ENCODE results near the gene GGA1.

Gene GGA1

DNA sequence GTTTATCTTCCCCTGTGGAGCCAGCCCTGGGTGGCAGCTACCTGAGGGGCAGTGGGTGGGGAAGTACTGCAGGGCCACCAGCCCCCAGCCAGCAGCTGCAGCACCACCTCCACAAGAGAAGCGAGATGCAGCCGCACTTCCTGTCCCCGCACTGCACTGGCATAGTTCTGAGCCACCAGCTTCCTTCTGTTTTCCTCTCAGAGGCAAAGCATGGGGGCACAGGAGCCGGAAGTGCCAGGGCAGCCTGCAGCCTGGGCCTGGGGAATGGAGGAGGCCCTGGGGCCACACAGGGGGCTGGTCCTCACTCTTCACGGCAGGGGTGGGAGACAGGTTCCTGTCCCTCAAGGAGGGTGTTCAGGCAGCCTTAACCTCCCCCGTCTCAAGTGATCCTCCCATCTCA, 18.9 kb downstream of the GGA1 start:
- TF ChIP-seq CTCF (IDR thresholded peaks at IDR 0.05; ENCODE audit: low read depth, low read length), result no peak
- DNase-seq (ENCODE audit: extremely low read depth, low read depth), result no peak

GRCh38 chr22:37628830-37629229, 20.2 kb downstream of the GGA1 start:
- TF ChIP-seq CTCF (IDR thresholded peaks at IDR 0.05; ENCODE audit: low read depth, low read length), result no peak
- DNase-seq (ENCODE audit: extremely low read depth, low read depth), result no peak

DNA sequence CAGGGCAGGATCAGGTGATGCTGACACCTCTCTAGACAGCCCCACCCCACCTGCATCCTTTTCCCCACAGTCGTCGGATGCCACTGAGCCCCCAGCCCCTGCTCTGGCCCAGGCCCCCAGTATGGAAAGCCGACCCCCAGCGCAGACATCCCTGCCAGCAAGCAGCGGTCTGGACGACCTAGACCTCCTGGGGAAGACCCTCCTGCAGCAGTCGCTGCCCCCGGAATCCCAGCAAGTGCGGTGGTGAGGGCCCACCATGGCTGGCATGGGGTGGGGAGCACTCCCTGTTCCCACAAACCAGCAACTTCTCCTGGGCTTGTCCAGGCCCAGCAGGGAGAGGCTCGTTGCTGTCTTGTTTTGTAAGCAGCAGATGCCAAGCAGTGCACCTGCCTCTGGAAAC, 21.3 kb downstream of the GGA1 start:
- no peak for TF ChIP-seq CTCF (IDR thresholded peaks at IDR 0.05; ENCODE audit: low read depth, low read length)
- no peak for DNase-seq (ENCODE audit: extremely low read depth, low read depth)

DNA sequence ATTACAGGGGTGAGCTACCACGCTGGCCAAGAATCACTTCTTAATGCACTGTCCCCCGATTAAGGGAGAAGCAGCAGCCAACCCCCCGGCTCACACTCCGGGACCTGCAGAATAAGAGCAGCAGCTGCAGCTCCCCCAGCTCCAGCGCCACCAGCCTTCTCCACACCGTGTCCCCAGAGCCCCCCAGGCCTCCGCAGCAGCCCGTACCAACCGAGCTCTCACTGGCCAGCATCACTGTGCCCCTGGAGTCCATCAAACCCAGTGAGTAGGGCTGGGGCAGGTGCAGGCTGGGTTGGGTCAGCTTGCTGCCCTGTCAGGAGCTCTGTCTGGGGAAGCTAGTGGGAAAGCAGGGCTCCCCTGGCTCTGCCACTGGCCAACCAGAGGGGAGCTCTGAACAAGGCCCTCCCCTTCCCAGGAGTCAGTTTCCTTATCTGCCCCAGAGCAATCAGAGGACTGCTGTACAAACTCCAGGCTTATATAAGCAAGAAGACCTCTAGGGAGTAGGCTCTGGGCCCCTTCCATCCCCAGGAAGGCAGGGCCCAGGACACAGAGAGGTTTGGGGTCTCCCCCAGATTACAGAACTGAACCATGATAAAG, 22.3 kb downstream of the GGA1 start:
- DNase-seq (ENCODE audit: extremely low read depth, low read depth), result no peak

DNA sequence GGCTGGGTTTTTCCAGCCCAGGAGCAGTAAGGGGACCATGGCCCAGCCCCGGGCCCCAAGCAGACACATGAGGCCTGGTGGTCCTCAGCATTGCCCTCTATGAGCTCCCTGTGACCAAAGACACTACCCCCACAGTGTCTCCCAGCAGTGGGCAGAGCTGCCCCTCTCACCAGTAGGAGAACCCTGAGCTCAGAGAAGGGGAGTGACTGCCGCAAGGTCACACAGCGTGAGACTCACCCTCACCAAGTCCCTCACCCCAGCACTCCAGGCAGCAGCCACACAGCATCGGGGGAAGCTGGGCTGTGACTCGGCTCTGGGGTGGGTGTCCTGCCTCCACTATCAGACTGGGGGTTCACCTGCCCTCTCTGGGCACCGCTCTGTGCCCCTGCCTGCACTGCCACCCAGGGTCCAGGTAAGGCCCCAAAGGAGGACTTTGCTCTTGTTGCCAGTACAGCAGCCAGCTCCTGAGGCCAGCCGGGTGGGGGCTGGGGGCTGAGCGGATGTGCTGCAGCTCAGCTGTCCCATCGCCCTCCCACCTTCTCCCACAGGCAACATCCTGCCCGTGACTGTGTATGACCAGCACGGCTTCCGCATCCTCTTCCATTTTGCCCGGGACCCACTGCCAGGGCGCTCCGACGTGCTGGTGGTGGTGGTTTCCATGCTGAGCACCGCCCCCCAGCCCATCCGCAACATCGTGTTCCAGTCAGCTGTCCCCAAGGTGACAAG, 23.0 kb downstream of the GGA1 start:
- TF ChIP-seq CTCF (IDR thresholded peaks at IDR 0.05; ENCODE audit: low read depth, low read length), result no peak
- no peak for DNase-seq (ENCODE audit: extremely low read depth, low read depth)

More for the DNA sequence above, 22.3 kb downstream of the GGA1 start:
- no peak for TF ChIP-seq CTCF (IDR thresholded peaks at IDR 0.05; ENCODE audit: low read depth, low read length)

- no peak for DNase-seq (ENCODE audit: extremely low read depth, low read depth)
- no peak for TF ChIP-seq CTCF (IDR thresholded peaks at IDR 0.05; ENCODE audit: low read depth, low read length)
These were observed 23.8 kb downstream of the GGA1 start for GRCh38 chr22:37632174-37633088.
